ENCODE measurements around the gene IL11RA.

The IL11RA gene

DNA sequence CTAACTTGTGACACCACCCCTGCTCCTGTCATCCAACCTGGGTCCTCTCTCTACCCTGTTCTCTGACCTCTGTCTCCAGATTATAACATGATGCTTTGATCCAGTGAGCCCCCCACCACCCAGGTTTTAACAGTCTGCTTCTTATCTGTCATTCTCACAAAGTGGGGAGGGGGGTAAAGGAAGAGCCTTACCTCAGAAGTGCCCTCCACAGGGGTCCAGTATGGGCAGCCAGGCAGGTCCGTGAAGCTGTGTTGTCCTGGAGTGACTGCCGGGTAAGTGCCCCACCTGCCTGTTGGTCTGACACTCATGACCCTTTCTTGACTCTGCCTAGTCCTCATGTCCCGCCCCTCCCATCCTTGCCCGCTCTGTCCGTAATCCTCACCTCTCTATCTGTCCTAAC, 3.4 kb downstream of the IL11RA start:
- DNase-seq, result no peak

DNA sequence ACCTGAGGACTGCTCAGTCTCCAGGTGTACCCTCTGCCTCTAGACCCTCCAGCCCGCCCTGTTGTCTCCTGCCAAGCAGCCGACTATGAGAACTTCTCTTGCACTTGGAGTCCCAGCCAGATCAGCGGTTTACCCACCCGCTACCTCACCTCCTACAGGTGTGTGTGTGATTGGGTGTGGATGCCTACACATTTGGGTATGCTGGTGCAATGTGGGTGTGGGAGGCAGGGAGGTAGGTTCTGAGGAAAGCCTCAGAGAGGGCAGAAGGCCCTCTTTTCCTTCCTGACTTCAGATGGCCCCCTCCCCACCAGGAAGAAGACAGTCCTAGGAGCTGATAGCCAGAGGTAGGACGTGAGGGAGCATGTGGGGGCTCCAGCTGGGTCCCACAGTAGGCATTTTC, 5.0 kb downstream of the IL11RA start:
- DNase-seq, result no peak

GRCh38 chr9:34658461-34658860, 6.5 kb downstream of the IL11RA start:
- DNase-seq, result no peak

DNA sequence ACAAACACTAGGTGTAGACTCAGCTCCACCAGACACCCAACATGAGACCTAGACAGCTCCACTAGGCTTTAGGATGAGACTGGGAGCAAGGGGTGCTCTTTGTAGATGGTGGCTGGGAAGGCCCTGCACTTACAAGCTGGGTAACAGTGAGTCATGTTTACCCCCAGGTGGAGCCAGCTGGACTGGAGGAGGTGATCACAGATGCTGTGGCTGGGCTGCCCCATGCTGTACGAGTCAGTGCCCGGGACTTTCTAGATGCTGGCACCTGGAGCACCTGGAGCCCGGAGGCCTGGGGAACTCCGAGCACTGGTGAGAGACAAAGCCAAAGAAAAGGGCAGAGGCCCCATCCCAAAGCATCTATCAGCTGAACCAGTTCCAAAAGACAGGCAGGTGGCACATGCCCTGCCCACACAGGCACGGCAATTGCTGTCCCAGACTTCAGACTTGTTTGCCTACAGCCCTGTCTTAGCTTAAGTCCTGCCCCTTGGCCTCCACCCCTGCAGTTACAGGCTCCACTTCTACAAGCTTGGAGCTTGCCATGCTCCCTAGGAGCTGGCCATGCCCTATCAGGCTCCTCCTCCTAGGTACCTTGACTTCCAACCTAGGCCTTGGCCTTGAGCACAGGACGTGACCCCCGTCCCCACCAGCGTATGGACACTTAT, 7.7 kb downstream of the IL11RA start:
- DNase-seq, result no peak

- DNase-seq, result no peak
These were observed 10.7 kb downstream of the IL11RA start, which contains the start of gene CCL27 for GRCh38 chr9:34662526-34663302. Gene CCL27, minus strand, starts transcription at chr9:34662657. Its CDS starts 24 bp downstream, at chr9:34662633.

- no peak for DNase-seq
These were observed 11.3 kb downstream of the IL11RA start for GRCh38 chr9:34663303-34663605.

DNA sequence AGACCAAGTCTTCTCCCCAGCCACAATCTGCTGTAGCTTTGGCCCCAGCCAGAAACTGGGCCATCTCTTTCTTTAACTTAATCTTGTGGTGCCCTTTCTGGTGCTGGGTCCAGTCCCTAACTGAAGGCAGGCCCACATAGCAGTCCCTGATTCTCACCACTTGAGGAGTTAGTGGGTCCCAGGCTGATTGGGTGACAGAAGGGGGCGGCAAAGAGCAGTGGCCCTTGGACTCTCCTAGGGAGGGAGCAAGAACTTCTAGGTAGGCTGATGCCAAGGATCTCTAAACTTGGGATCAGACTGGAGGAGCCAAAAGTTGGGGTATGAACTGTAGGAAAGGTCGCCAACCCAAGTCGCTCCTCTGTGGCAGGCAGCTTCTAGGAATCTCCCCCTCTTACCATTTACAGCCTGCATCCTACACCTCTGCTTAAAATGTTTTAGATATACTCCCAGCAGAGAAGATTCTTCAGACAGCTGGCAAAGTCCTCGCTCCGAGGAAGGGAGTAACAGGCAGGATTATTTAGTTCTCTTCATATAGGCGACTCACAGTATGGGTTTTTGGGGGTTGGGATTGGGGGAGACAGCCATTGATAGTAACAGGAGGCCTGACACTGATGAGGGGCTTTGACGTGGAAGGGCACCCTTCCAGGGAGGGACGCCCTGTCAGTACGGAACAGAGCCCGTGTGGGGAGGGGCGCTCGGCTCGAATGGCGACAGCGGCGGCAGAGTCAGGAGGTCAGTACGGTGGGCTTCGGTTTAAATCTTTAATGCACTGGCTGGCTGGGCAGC, 12.5 kb downstream of the IL11RA start:
- peak; percentile 74 for DNase-seq

DNA sequence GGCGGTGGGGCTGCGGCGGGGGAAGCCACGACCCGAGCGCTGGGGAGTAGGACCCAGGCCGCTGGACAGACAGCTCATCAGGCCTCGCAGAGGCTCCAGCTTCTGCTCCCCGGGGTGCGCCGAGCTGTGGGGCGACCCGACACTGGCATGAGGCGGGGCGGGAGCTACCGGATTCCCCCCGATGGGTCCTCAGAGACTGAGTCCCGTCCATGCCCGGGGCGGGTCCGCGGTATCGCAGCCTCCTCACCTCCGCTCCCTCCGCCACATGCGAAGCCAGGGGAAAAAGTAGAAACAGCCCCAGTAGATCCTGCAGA, 13.0 kb downstream of the IL11RA start:
- DNase-seq, result no peak

GRCh38 chr9:34665381-34666250, 13.6 kb downstream of the IL11RA start:
- DNase-seq, result peak; percentile 95

- no peak for DNase-seq
These were observed 18.0 kb downstream of the IL11RA start for GRCh38 chr9:34669809-34670562.

DNA sequence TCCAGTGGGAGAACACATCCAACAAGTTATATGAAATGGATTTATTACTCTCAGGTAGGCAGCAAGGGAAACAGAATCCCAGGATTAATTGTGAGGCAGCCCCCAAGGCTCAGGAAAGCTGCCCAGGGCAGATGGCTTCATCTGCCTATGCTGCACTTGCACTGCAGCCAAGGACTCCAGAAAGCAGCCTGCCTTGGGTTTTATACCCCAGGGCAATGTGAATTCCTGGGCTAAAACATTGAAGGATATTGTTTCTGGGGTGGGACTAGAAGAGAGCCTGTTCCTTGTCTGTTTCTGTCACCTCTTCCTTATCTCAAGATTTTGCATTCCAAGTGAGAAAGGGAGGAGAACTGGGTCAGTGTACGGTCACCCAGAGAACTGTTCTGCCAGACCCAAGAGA, 19.3 kb downstream of the IL11RA start:
- no peak for DNase-seq

GRCh38 chr9:34674440-34674839, 22.5 kb downstream of the IL11RA start:
- no peak for DNase-seq

- peak; percentile 65 for DNase-seq
These were observed 23.2 kb downstream of the IL11RA start for GRCh38 chr9:34675048-34675714.

DNA sequence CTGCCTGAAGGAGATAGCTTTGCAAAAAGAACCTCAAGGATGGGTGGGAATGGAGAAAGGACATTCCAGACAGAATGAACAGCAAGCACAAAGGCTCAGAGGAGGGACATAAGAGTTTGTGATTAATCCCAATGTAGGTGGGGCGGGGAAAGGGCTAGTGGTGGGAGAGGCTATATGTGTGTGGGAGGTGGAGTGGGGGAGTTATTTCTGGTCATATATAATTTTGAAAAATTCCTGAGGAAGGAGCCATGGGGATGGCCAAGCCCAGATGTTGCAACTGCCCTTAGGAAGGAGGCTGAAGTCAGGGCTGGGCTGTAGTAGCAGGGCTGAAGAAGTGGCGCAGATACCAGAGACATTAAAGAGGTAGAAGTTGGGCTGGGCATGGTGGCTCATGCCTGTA, 23.9 kb downstream of the IL11RA start:
- DNase-seq, result no peak

DNA sequence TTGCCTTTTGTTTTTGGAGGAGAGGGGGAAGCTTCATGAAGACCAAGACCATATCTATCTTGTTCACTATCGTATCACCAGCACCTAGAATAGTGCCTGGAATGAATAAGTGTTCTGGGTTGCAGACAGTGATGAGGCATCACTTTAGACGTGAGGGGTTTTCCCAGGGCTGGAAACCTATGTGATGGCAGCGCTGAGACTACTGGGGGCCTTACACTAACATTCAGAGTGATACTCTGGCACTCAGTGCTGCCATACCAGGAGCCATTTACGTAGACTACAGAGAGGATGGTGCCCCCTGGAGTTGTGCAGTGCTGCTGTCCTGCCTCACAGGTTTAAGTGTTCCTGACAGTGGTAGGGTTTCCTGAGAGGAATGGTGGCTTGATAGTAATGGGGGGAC, 32.2 kb downstream of the IL11RA start:
- DNase-seq, result no peak

DNA sequence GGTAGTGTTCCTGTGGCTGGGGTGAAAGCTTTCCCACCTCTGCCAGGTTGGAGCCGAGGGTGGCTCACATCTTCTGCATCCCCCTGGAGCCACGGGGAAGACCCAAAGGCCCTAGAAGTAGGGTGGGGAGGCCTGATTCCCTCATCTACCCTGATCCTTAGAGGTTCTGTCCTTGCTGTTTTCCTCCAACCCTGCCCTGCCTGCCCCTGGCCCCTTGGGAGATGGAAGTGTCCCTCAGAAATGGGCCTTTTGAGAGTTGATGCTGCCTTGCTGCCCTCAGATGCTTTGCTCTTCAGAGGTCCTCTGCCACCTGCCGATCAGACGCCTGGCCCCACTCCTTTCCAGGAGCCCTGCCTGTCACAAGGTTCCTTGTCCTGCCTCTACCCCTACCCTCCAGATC, 32.8 kb downstream of the IL11RA start:
- DNase-seq, result no peak

DNA sequence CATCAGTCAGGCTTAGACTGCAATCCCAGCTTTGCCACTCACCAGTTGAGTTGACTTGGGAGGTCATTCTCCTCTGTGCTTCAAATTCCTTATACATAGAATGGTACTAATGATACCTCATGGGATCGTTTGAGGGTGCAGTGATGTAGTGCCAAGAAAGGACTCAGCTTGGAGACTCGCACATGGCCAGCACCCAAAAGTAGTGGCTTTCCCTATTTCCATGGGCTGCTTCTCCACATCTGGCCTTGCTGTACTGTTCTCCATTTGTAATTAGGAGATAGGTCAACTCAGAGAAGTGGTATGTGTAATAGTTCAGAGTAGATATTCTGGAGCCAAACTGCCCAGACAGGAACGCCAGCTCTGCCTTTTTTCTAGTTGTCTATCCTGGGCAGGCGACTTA, 33.6 kb downstream of the IL11RA start:
- DNase-seq, result no peak

- DNase-seq, result no peak
These were observed 34.2 kb downstream of the IL11RA start for GRCh38 chr9:34686231-34686630.

- no peak for DNase-seq
These were observed 34.7 kb downstream of the IL11RA start for GRCh38 chr9:34686732-34687131.

DNA sequence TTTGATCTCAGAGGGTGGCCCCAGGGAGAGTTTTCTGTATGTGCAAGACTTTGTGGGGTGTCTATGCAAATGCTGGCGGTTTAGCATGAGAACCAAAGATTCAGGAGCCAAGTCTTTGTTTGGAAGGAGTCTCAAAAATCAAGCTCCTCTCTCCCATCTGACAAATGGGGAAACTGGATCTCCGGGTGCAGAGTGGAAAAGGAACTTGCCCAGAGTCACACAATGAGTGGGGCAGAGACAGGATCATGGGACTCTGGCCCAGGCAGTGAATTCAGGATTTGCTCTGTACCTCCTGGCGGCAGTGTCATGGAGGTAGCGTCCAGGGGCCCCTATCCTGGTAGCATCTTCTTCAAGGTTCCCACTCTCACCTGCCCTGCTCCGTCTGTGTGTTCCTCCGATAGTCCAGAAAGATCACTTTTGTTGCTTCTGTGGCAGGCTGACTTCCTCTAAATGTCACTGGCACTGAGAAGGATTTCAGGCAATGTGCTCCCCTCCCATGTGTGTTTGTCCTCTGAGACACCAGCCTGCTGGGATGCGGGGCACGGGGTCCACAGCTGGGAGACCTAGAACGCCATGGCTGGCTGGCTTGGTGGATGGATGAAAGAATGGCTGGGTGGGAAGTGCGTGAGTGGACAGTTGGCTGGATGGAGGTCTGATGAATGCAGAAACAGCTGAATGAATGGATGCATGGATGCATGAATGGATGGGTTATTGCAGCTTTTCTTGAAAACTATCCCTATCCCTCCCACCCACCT, 35.5 kb downstream of the IL11RA start:
- no peak for DNase-seq

All from right forelimb (tissue), 1 donor.